WTC11 (cell line): Measurements from ENCODE around the gene TRPM2.

ENCODE experiments used
- ATF1 ChIP-seq: sonication (generic); formaldehyde crosslinking; IDR thresholded peaks from 2 replicates; pipeline ENCODE4 v1.8.1; 2023; ENCODE audit warnings: mild to moderate bottlenecking, moderate library complexity, missing genetic modification reagents
- JAZF1 ChIP-seq: fragments of 250-450 bp; sonication (Bioruptor Pico); IDR thresholded peaks from 2 replicates; pipeline ENCODE4 v1.9.0; 2021; ENCODE audit warnings: moderate library complexity, mild to moderate bottlenecking, inconsistent platforms
- RELA ChIP-seq: sonication (generic); formaldehyde crosslinking; IDR thresholded peaks from 2 replicates; pipeline ENCODE4 v1.8.1; 2022; ENCODE audit warnings: missing genetic modification reagents, mild to moderate bottlenecking, borderline replicate concordance
- TEAD4 ChIP-seq: sonication (generic); formaldehyde crosslinking; IDR thresholded peaks from 2 replicates; pipeline ENCODE4 v1.8.0; 2022; ENCODE audit warnings: mild to moderate bottlenecking, missing genetic modification reagents
- TF ChIP-seq, protein P1 (sequence below): sonication (generic); formaldehyde crosslinking; IDR thresholded peaks from 2 replicates; pipeline ENCODE4 v1.8.0; 2022; ENCODE audit warnings: mild to moderate bottlenecking, missing genetic modification reagents
- TF ChIP-seq, protein P2 (sequence below): fragments of 200-600 bp; IDR thresholded peaks from 2 replicates; pipeline ENCODE4 v1.8.0; 2022; ENCODE audit warnings: antibody characterized with exemption
- TF ChIP-seq, protein P3 (sequence below): sonication (generic); formaldehyde crosslinking; IDR thresholded peaks from 2 replicates; pipeline ENCODE4 v1.8.0; 2022; ENCODE audit warnings: mild to moderate bottlenecking, missing genetic modification reagents
- TF ChIP-seq, protein P4 (sequence below): sonication (generic); formaldehyde crosslinking; conservative IDR thresholded peaks from 2 replicates; pipeline ENCODE4 v1.8.1; 2023; ENCODE audit warnings: mild to moderate bottlenecking, low read depth, missing genetic modification reagents, moderate library complexity
- TF ChIP-seq, protein P5 (sequence below): sonication (generic); formaldehyde crosslinking; IDR thresholded peaks from 2 replicates; pipeline ENCODE4 v1.8.1; 2023; ENCODE audit warnings: mild to moderate bottlenecking, missing genetic modification reagents, moderate library complexity
- TF ChIP-seq, protein P6 (sequence below): sonication (generic); formaldehyde crosslinking; IDR thresholded peaks from 2 replicates; pipeline ENCODE4 v1.8.1; 2023; ENCODE audit warnings: mild to moderate bottlenecking, missing genetic modification reagents
- TF ChIP-seq, protein P7 (sequence below): sonication (generic); formaldehyde crosslinking; IDR thresholded peaks from 2 replicates; pipeline ENCODE4 v1.8.0; 2022; ENCODE audit warnings: mild to moderate bottlenecking, missing genetic modification reagents

DNA sequence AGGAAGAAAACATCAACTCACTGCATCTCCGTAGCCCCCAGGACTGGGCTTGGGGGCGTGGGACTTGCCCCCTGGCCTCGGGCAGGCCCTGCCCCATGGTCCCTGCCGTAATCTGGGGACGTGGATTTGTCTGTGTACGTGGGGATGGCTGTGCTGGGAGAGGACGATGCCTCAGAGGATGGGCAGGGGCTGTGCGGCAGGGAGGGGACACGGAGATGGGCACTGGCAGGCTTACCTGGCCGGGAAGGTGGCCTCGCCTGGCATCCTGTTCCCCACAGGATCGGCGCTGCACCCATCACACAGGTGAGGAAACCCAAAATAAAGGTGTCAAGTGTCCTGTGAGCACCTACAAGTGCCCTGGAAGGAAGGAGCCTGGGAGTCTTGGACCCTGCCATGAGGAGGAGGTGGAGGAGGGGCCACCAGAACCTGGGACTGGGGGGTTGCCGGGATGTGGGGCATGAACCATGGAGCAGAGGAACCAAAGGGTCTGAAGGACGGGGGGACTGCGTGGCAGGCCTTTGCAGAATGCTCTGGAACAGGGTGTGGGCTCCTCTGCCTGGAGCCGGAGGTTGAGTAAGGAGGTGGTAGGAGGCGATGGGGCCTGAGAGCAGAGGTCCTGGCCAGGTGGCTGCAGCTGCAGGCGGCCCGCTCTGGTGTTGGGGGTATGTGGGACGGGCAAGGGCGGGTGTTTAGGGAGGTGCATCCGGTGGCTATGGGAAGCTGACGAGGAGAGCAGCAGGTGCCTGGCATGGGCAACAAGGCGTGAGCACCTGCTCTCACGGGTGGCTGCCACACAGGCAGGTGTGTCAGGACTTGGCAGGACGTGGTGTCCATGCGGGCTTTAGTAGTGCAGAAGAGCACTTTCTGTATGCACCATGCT is 74.1 kb downstream of the TRPM2 start:
- TF ChIP-seq, protein P1, sequence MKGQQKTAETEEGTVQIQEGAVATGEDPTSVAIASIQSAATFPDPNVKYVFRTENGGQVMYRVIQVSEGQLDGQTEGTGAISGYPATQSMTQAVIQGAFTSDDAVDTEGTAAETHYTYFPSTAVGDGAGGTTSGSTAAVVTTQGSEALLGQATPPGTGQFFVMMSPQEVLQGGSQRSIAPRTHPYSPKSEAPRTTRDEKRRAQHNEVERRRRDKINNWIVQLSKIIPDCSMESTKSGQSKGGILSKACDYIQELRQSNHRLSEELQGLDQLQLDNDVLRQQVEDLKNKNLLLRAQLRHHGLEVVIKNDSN (CRISPR knock-in tag) = no peak
- TF ChIP-seq, protein P2, sequence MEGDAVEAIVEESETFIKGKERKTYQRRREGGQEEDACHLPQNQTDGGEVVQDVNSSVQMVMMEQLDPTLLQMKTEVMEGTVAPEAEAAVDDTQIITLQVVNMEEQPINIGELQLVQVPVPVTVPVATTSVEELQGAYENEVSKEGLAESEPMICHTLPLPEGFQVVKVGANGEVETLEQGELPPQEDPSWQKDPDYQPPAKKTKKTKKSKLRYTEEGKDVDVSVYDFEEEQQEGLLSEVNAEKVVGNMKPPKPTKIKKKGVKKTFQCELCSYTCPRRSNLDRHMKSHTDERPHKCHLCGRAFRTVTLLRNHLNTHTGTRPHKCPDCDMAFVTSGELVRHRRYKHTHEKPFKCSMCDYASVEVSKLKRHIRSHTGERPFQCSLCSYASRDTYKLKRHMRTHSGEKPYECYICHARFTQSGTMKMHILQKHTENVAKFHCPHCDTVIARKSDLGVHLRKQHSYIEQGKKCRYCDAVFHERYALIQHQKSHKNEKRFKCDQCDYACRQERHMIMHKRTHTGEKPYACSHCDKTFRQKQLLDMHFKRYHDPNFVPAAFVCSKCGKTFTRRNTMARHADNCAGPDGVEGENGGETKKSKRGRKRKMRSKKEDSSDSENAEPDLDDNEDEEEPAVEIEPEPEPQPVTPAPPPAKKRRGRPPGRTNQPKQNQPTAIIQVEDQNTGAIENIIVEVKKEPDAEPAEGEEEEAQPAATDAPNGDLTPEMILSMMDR = no peak
- TF ChIP-seq, protein P3, sequence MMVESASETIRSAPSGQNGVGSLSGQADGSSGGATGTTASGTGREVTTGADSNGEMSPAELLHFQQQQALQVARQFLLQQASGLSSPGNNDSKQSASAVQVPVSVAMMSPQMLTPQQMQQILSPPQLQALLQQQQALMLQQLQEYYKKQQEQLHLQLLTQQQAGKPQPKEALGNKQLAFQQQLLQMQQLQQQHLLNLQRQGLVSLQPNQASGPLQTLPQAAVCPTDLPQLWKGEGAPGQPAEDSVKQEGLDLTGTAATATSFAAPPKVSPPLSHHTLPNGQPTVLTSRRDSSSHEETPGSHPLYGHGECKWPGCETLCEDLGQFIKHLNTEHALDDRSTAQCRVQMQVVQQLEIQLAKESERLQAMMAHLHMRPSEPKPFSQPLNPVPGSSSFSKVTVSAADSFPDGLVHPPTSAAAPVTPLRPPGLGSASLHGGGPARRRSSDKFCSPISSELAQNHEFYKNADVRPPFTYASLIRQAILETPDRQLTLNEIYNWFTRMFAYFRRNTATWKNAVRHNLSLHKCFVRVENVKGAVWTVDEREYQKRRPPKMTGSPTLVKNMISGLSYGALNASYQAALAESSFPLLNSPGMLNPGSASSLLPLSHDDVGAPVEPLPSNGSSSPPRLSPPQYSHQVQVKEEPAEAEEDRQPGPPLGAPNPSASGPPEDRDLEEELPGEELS (CRISPR knock-in tag) = no peak
- TF ChIP-seq TEAD4 (CRISPR knock-in tag) (no peak), ATF1 (CRISPR knock-in tag) (no peak), RELA (CRISPR knock-in tag) (no peak), JAZF1 (CRISPR knock-in tag) (no peak)
- TF ChIP-seq, protein P4, sequence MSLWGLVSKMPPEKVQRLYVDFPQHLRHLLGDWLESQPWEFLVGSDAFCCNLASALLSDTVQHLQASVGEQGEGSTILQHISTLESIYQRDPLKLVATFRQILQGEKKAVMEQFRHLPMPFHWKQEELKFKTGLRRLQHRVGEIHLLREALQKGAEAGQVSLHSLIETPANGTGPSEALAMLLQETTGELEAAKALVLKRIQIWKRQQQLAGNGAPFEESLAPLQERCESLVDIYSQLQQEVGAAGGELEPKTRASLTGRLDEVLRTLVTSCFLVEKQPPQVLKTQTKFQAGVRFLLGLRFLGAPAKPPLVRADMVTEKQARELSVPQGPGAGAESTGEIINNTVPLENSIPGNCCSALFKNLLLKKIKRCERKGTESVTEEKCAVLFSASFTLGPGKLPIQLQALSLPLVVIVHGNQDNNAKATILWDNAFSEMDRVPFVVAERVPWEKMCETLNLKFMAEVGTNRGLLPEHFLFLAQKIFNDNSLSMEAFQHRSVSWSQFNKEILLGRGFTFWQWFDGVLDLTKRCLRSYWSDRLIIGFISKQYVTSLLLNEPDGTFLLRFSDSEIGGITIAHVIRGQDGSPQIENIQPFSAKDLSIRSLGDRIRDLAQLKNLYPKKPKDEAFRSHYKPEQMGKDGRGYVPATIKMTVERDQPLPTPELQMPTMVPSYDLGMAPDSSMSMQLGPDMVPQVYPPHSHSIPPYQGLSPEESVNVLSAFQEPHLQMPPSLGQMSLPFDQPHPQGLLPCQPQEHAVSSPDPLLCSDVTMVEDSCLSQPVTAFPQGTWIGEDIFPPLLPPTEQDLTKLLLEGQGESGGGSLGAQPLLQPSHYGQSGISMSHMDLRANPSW (CRISPR knock-in tag) = no peak
- TF ChIP-seq, protein P5, sequence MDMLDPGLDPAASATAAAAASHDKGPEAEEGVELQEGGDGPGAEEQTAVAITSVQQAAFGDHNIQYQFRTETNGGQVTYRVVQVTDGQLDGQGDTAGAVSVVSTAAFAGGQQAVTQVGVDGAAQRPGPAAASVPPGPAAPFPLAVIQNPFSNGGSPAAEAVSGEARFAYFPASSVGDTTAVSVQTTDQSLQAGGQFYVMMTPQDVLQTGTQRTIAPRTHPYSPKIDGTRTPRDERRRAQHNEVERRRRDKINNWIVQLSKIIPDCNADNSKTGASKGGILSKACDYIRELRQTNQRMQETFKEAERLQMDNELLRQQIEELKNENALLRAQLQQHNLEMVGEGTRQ = no peak
- TF ChIP-seq, protein P6, sequence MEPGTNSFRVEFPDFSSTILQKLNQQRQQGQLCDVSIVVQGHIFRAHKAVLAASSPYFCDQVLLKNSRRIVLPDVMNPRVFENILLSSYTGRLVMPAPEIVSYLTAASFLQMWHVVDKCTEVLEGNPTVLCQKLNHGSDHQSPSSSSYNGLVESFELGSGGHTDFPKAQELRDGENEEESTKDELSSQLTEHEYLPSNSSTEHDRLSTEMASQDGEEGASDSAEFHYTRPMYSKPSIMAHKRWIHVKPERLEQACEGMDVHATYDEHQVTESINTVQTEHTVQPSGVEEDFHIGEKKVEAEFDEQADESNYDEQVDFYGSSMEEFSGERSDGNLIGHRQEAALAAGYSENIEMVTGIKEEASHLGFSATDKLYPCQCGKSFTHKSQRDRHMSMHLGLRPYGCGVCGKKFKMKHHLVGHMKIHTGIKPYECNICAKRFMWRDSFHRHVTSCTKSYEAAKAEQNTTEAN (CRISPR knock-in tag) = no peak
- TF ChIP-seq, protein P7, sequence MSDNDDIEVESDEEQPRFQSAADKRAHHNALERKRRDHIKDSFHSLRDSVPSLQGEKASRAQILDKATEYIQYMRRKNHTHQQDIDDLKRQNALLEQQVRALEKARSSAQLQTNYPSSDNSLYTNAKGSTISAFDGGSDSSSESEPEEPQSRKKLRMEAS (CRISPR knock-in tag) = no peak
